Coronary artery (tissue), 2 donors: ENCODE results near the gene CEBPG.

Source experiments
- DNase-seq: peaks from one replicate; pipeline ENCODE4 v3.0.0-alpha.2; 2017; ENCODE audit warnings: low spot score
- H3K27ac ChIP-seq, 2 donors: fragments of 200-600 bp; sonication (generic); one replicate each; pipeline ENCODE4 v1.5.1; 2016 to 2019
- H3K4me3 ChIP-seq: fragments of 200-600 bp; sonication (generic); 2 replicates; pipeline ENCODE4 v1.5.1; 2016; ENCODE audit warnings: mild to moderate bottlenecking, moderate library complexity
- TF ChIP-seq, protein P1 (sequence below): fragments of 200-600 bp; sonication (generic); IDR thresholded peaks from one replicate; pipeline ENCODE4 v1.5.1; 2019; ENCODE audit warnings: antibody characterized with exemption

Gene CEBPG

DNA sequence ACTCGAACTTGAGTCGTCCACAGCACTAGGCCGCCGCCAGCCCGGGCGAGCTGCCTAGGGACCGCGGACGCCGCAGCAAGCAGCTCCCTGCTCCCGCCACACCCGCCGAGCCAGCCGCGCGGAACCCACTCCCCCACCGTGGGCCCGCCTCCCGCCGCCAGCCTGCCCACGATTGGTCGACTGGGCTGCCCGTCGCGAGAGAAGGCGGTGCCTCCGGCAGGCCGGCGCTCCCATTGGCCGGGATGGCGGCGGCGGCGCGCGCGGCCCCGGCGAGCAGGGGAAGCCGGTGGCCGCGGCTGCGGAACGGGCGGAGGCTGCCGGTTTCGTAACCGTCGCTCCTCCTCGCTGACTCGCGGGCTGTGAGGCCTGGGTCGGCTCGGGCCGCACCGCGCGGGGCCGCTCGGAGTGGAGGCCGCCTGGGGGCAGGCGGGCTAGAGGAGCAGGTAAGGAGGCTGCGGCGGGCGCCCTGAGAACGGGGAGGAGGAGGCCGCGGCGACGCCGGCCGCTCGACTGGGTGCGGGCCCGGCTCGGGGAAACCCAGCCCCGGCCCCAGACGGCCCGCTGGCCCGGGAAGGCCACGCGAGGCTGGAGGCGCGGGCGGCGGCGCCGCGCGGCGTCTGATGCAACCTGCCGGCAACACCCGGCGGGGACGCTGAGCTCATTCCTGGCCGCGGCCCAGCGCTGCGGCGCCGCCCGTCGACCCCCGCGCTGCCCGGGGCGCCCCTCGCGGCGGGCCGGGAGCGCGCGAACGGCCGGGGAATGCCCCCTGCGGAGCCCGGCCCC lies at the start of gene CEBPG:
TSS of gene CEBPG (plus strand) at position 257 of the 783 bp plus-strand sequence. CDS start 5,531 bp downstream, outside the sequence.
- DNase-seq, result peak; percentile 97
- TF ChIP-seq, protein P1, sequence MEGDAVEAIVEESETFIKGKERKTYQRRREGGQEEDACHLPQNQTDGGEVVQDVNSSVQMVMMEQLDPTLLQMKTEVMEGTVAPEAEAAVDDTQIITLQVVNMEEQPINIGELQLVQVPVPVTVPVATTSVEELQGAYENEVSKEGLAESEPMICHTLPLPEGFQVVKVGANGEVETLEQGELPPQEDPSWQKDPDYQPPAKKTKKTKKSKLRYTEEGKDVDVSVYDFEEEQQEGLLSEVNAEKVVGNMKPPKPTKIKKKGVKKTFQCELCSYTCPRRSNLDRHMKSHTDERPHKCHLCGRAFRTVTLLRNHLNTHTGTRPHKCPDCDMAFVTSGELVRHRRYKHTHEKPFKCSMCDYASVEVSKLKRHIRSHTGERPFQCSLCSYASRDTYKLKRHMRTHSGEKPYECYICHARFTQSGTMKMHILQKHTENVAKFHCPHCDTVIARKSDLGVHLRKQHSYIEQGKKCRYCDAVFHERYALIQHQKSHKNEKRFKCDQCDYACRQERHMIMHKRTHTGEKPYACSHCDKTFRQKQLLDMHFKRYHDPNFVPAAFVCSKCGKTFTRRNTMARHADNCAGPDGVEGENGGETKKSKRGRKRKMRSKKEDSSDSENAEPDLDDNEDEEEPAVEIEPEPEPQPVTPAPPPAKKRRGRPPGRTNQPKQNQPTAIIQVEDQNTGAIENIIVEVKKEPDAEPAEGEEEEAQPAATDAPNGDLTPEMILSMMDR, result no peak
- peak within 1 kb of the TSS; percentile 84 to 98 for H3K27ac ChIP-seq
- peak within 1 kb of the TSS; percentile 92 for H3K4me3 ChIP-seq

DNA sequence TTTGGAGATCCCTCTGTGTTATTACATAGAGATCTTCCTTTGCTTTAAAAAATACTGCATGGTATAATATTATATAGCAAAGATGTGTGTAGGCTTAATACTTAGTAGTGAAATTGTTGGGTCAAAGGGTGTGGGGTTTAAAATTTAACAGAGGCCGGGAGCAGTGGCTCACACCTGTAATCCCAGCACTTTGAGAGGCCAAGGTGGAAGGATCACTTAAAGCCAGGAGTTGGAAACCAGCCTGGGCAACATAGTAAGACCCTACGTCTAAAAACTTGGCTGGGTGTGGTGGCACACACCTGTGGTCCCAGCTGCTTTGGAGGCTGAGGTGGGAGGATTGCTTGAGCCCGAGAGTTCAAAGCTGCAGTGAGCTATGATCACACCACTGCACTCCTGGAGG lies 48.9 kb upstream of the CEBPG start:
- Histone ChIP-seq H3K4me3 (no peak overlapping the region), H3K27ac (no peak overlapping the region)
- DNase-seq, result no peak
- TF ChIP-seq, protein P1, result no peak

DNA sequence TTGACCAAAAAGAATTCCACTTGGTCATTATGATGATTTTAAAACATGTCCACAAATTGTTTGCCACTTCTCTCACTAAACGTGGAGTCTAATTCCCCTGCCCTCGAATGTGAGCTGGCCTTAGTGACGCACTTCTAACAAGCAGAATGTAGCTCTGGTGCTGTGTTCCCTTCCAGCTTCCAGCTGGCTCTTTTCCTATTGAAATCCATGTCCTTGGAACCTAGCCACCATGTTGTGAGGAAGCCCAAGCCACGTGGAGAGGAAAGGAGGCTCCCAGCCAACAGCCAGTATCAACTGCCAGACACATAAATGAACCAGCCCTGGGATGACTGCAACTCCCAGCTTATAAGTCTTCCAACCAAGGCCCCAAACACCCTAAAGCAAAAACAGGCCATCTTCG lies 47.6 kb upstream of the CEBPG start:
- H3K4me3 ChIP-seq, result no peak overlapping the region
- H3K27ac ChIP-seq, result no peak overlapping the region
- TF ChIP-seq, protein P1, result no peak
- DNase-seq, result no peak

DNA sequence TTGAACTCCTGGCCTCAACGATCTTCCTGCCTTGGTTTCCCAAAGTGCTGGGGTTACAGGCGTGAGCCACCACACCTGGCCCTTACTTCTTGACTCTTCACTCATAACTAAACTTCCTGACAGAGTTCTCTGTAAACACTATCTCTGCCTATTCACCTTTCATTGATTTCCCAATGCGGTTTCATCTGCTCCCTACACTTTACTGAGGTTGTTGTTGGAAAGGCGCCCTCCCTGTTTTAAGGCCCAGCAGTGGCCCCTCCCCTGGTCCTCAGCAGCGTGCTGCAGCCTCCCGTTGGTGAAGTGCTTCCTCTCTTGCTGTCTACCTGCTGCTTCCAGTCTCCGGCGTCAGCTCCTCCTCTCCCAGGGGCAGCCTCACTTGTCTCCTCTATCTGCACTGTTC lies 44.4 kb upstream of the CEBPG start:
- Histone ChIP-seq H3K27ac (no peak overlapping the region), H3K4me3 (no peak overlapping the region)
- DNase-seq, result no peak
- TF ChIP-seq, protein P1, result no peak

DNA sequence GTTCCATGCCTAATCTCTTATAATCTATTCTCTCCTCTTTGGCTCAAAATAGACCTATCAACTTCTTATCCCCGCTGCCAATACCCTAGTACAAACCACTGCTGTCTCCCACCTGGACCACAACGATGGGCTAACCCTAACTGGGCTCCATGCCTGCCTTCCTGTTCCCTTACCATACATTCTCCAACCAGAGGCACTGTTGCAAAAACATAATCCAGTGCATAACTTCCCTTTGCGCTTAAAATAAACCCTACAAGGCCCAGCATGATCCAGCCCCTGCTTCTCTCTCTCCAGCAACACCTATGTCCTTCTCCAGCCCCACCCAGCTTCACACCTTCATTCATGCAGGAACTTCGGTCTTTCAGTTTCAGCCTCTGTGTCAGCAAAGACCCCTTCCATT lies 43.8 kb upstream of the CEBPG start:
- no peak overlapping the region for H3K4me3 ChIP-seq

DNA sequence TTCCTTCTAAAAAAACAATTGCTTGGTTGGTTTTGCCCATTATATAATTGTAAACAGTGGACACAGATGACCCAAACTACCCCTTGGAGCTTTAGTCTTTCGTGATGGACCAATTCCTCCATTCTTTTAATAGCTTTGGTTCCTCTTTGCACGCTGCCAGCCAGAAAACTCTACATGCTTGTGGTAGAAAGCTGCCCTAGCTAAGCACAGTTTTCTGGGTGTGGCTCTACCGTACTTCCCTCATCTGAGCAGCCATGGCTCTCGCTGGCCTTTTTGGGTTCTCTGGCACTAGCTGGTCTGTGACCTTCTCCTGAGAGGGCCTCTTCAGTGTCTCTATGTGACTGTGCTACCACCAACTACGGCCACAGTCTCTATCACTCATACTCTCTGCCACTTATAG lies 41.3 kb upstream of the CEBPG start:
- Histone ChIP-seq H3K27ac (no peak overlapping the region), H3K4me3 (no peak overlapping the region)
- TF ChIP-seq, protein P1, result no peak
- no peak for DNase-seq

More for the DNA sequence above, 43.8 kb upstream of the CEBPG start:
- no peak overlapping the region for H3K27ac ChIP-seq
- no peak for DNase-seq
- TF ChIP-seq, protein P1, result no peak

DNA sequence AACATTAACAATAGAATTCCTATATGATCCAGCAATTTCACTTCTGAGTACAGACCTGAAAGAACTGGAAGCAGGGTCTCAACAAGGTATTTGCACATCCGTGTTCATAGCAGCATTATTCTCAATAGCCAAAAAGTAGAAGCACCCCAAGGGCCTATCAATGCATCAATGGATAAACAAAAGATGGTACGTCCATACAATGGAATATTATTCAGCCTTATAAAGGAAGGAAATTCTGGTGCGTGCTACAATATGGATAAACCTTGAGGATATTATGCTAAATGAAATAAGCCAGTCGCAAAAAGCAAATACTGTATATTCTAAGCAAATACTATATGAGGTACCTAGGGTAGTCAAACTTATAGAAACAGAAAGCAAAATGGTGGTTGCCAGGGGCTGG lies 40.4 kb upstream of the CEBPG start:
- DNase-seq, result no peak
- Histone ChIP-seq H3K4me3 (no peak overlapping the region), H3K27ac (no peak overlapping the region)

More for the DNA sequence above, 40.4 kb upstream of the CEBPG start:
- TF ChIP-seq, protein P1, result no peak
